Ovary (tissue), 3 donors: ENCODE results near the gene APBB2.

ENCODE experiments used
- CTCF ChIP-seq, 3 donors: fragments of 450-650 bp in 2 of 3; fragments of 200-600 bp in 1 of 3; IDR thresholded peaks; one replicate each; pipeline versions ENCODE4 v1.5.1 to v1.8.0; 2016 to 2022; ENCODE audit warnings: antibody characterized with exemption in 3 of 3, mild to moderate bottlenecking in 1 of 3
- EP300 ChIP-seq: sonication (generic); formaldehyde crosslinking; IDR thresholded peaks from one replicate; pipeline ENCODE4 v1.6.1; 2017; ENCODE audit warnings: antibody characterized with exemption
- POLR2A ChIP-seq: fragments of 450-650 bp; IDR thresholded peaks from one replicate; pipeline ENCODE4 v1.6.1; 2017; ENCODE audit warnings: antibody characterized with exemption, mild to moderate bottlenecking, moderate library complexity
- donor health status: DM: no; HTN: no; CAD: no.

GRCh38 chr4:40887764-40888131, 326.6 kb downstream of the APBB2 start:
- TF ChIP-seq CTCF (IDR thresholded peaks at IDR 0.05): no peak
- no peak for TF ChIP-seq POLR2A
- no peak for TF ChIP-seq EP300
